PC-3 (cell line): ENCODE results near the gene MARCHF9. TPM values are rescaled to one million over a fixed set of nuclear protein-coding genes. Genes with fewer than 3 reads are reported as not detected.

ENCODE experiments used
- ATAC-seq: fragments of 200-7000 bp; cut with Tn5 transposase; 2 replicates; pipeline ENCODE4 v1.9.1; 2020; ENCODE audit warnings: mild to moderate bottlenecking, moderate library complexity
- BruUV-seq: library from RNA; stranded (reverse); fragments of 400-500 nt; replicated peaks from 2 replicates; lab custom pipeline; 2021; lab: Mats Ljungman, UMichigan
- CTCF ChIA-PET: fragments of 300-600 bp; sonication (Branson Sonifier 250); formaldehyde crosslinking; loops from one replicate; lab custom pipeline; 2022; ENCODE audit warnings: antibody characterized with exemption; lab: Charles Lee
- POLR2A ChIA-PET: fragments of 300-600 bp; sonication (Branson Sonifier 250); formaldehyde crosslinking; loops from one replicate; lab custom pipeline; 2022; ENCODE audit warnings: antibody characterized with exemption; ENCODE audit not compliant: unreplicated experiment; lab: Charles Lee
- DNase-seq: peaks from one replicate; pipeline ENCODE4 v3.0.0-alpha.2; 2015
- H2AFZ ChIP-seq: fragments of 300-600 bp; sonication (generic); 2 replicates; pipeline ENCODE4 v1.6.0; 2016; ENCODE audit warnings: antibody characterized with exemption, low read length
- H3F3A ChIP-seq: fragments of 300-600 bp; sonication (generic); one replicate; pipeline ENCODE4 v1.6.0; 2017; ENCODE audit warnings: antibody characterized with exemption, low read length, control low read depth, mild to moderate bottlenecking; ENCODE audit not compliant: unreplicated experiment
- H3K27ac ChIP-seq: fragments of 300-600 bp; sonication (generic); 2 replicates; pipeline ENCODE4 v1.5.1; 2016; ENCODE audit warnings: mild to moderate bottlenecking, low read length
- H3K27me3 ChIP-seq: fragments of 300-600 bp; sonication (generic); 2 replicates; pipeline ENCODE4 v1.6.1; 2016; ENCODE audit warnings: low read length, mixed read lengths
- H3K36me3 ChIP-seq: fragments of 300-600 bp; sonication (generic); 2 replicates; pipeline ENCODE4 v1.6.1; 2016; ENCODE audit warnings: low read depth, mixed run types, low read length, mixed read lengths
- H3K4me1 ChIP-seq: fragments of 300-600 bp; sonication (generic); 2 replicates; pipeline ENCODE4 v1.5.1; 2016; ENCODE audit warnings: low read length; ENCODE audit not compliant: insufficient read depth
- H3K4me2 ChIP-seq: fragments of 300-600 bp; sonication (generic); 2 replicates; pipeline ENCODE4 v1.6.0; 2016; ENCODE audit warnings: low read length
- H3K4me3 ChIP-seq: fragments of 300-600 bp; sonication (generic); 2 replicates; pipeline ENCODE4 v1.5.1; 2016; ENCODE audit warnings: mild to moderate bottlenecking, low read length, mixed read lengths
- H3K79me2 ChIP-seq: fragments of 300-600 bp; sonication (generic); 2 replicates; pipeline ENCODE4 v1.6.1; 2017; ENCODE audit warnings: low read length, mixed read lengths
- H3K9ac ChIP-seq: fragments of 300-600 bp; sonication (generic); 2 replicates; pipeline ENCODE4 v1.6.0; 2016; ENCODE audit warnings: mild to moderate bottlenecking, low read length
- H3K9me2 ChIP-seq: fragments of 300-600 bp; sonication (generic); replicated peaks from 2 replicates; pipeline ENCODE4 v1.6.1; 2016; ENCODE audit warnings: mixed run types, low read length, mixed read lengths
- H3K9me3 ChIP-seq: fragments of 300-600 bp; sonication (generic); 2 replicates; pipeline ENCODE4 v1.6.1; 2016; ENCODE audit warnings: low read length, mixed read lengths
- H4K20me1 ChIP-seq: fragments of 300-600 bp; sonication (generic); 2 replicates; pipeline ENCODE4 v1.6.1; 2016; ENCODE audit warnings: low read length, mixed read lengths
- CTCF ChIP-seq: fragments of 300-600 bp; sonication (generic); conservative IDR thresholded peaks from 2 replicates; pipeline ENCODE4 v1.5.1; 2017; ENCODE audit warnings: antibody characterized with exemption, low read depth, mild to moderate bottlenecking, low read length
- EZH2 ChIP-seq: fragments of 300-600 bp; sonication (generic); IDR thresholded peaks from one replicate; pipeline ENCODE4 v1.6.1; 2017; ENCODE audit warnings: antibody characterized with exemption, mild to moderate bottlenecking, low read length; ENCODE audit not compliant: unreplicated experiment
- EZH2phosphoT487 ChIP-seq: fragments of 300-600 bp; sonication (generic); IDR thresholded peaks from 2 replicates; pipeline ENCODE4 v1.6.1; 2018; ENCODE audit warnings: mild to moderate bottlenecking, antibody characterized with exemption, low read length, borderline replicate concordance
- intact Hi-C: fragments of 100-400 bp; cut with micrococcal nuclease; formaldehyde crosslinking; loops from 2 replicates; pipeline ENCODE4 v1.9.0; 2023
- total RNA-seq: library from RNA; depleted of rRNA; stranded (reverse); fragments of >200 nt; gene quantifications from 2 replicates; pipeline ENCODE4 v1.2.3, GENCODE V29; 2014

The MARCHF9 gene
- total RNA-seq, 1 experiment from 2014 or later: 13.4 TPM

GRCh38 chr12:57807285-57807684 lies 52.4 kb downstream of the MARCHF9 start:
- BruUV-seq: no TSS peak

GRCh38 chr12:57808351-57808750 lies 53.4 kb downstream of the MARCHF9 start:
- no peak overlapping the region for H2AFZ ChIP-seq

More at GRCh38 chr12:57807285-57807684, 52.4 kb downstream of the MARCHF9 start:
- no peaks in the 10 kb centered on the region for H3K9me3 ChIP-seq
- no peak overlapping the region for H3K4me3 ChIP-seq
- no peak overlapping the region for H2AFZ ChIP-seq
- no peak overlapping the region for H3K4me2 ChIP-seq
- H3K27ac ChIP-seq: no peak overlapping the region
- no peaks in the 10 kb centered on the region for H3K27me3 ChIP-seq
- ATAC-seq: no peak
- H4K20me1 ChIP-seq: no peaks in the 10 kb centered on the region
- no peaks in the 10 kb centered on the region for H3K79me2 ChIP-seq
- no peaks in the 10 kb centered on the region for H3K36me3 ChIP-seq
- intact Hi-C loops: no loop called here
- H3K4me1 ChIP-seq: peaks cover 11% of the 10 kb centered on the region
- ChIA-PET CTCF (no interaction called here), POLR2A (no interaction called here)
- no peak for DNase-seq
- no peak overlapping the region for H3K9ac ChIP-seq
- H3K9me2 ChIP-seq: no peaks in the 10 kb centered on the region
- no peaks in the 10 kb centered on the region for H3F3A ChIP-seq
- TF ChIP-seq EZH2 (no peak), CTCF (no peak), EZH2phosphoT487 (no peak)

More at GRCh38 chr12:57808351-57808750, 53.4 kb downstream of the MARCHF9 start:
- CTCF ChIA-PET: no interaction called here
- DNase-seq (no peak), ATAC-seq (no peak)
- Histone ChIP-seq H3K27ac (no peak overlapping the region), H3K4me1 (peaks cover 11% of the 10 kb centered on the region), H3K9me3 (no peaks in the 10 kb centered on the region), H3K4me2 (no peak overlapping the region), H3K4me3 (no peak overlapping the region), H3K36me3 (no peaks in the 10 kb centered on the region), H3K79me2 (no peaks in the 10 kb centered on the region), H4K20me1 (no peaks in the 10 kb centered on the region), H3F3A (no peaks in the 10 kb centered on the region), H3K27me3 (no peaks in the 10 kb centered on the region), H3K9ac (no peak overlapping the region), H3K9me2 (no peaks in the 10 kb centered on the region)
- BruUV-seq: no TSS peak
- TF ChIP-seq EZH2phosphoT487 (no peak), CTCF (no peak), EZH2 (no peak)
- intact Hi-C loops: no loop called here
- POLR2A ChIA-PET: no interaction called here
